ENCODE results near the gene CBR3.

Gene CBR3

DNA sequence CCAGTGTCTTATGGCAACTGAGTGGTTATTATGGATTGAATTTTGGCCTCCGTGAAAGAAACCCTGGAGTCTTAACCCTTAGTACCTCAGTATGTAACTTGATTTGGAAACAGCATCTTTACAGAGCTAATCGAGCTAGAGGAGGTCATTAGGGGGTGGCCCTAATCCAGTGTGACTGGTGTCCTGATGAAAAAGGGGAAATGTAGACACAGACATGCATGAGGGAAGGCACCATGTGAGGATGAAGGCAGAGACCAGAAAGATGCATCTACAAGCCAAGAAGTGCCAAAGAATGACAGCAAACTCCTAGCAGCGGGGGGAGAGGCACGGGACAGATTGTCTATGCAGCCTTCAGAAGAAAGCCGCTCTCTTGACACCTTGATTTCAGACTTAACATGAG is 36.5 kb downstream of the CBR3 start:
- Histone ChIP-seq H3K4me1 (ENCODE audit: insufficient read depth, low read length, poor library complexity, severe bottlenecking) (no peaks in the 10 kb centered on the region), H3K4me2 (ENCODE audit: low read depth, low read length, poor library complexity, severe bottlenecking) (no peak overlapping the region), H3K36me3 (ENCODE audit: insufficient read depth, low read length) (peaks cover 6% of the 10 kb centered on the region; the same call in 1 of the 2 replicates), H3K4me3 (ENCODE audit: low read length, poor library complexity, severe bottlenecking) (no peak overlapping the region), H3K27me3 (ENCODE audit: insufficient read depth, low read length, poor library complexity, severe bottlenecking) (no peaks in the 10 kb centered on the region), H3K9me2 (replicated peaks; ENCODE audit: low read depth, low read length) (no peaks in the 10 kb centered on the region), H2AFZ (ENCODE audit: low read length) (no peak overlapping the region), H3K9me3 (ENCODE audit: insufficient read depth, low read depth, low read length) (no peaks in the 10 kb centered on the region), H3F3A (ENCODE audit: low read depth) (no peaks in the 10 kb centered on the region), H3K9ac (ENCODE audit: low read depth, low read length, poor library complexity, severe bottlenecking) (no peak overlapping the region), H3K79me2 (ENCODE audit: insufficient read depth, low read length) (no peaks in the 10 kb centered on the region), H4K20me1 (ENCODE audit: insufficient read depth, low read length, poor library complexity, severe bottlenecking) (no peaks in the 10 kb centered on the region)
- TF ChIP-seq, protein P1, sequence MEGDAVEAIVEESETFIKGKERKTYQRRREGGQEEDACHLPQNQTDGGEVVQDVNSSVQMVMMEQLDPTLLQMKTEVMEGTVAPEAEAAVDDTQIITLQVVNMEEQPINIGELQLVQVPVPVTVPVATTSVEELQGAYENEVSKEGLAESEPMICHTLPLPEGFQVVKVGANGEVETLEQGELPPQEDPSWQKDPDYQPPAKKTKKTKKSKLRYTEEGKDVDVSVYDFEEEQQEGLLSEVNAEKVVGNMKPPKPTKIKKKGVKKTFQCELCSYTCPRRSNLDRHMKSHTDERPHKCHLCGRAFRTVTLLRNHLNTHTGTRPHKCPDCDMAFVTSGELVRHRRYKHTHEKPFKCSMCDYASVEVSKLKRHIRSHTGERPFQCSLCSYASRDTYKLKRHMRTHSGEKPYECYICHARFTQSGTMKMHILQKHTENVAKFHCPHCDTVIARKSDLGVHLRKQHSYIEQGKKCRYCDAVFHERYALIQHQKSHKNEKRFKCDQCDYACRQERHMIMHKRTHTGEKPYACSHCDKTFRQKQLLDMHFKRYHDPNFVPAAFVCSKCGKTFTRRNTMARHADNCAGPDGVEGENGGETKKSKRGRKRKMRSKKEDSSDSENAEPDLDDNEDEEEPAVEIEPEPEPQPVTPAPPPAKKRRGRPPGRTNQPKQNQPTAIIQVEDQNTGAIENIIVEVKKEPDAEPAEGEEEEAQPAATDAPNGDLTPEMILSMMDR (conservative IDR thresholded peaks at IDR 0.05; ENCODE audit: low read length): no peak
- no peak for TF ChIP-seq EZH2phosphoT487 (IDR thresholded peaks at IDR 0.05; ENCODE audit: borderline replicate concordance)

DNA sequence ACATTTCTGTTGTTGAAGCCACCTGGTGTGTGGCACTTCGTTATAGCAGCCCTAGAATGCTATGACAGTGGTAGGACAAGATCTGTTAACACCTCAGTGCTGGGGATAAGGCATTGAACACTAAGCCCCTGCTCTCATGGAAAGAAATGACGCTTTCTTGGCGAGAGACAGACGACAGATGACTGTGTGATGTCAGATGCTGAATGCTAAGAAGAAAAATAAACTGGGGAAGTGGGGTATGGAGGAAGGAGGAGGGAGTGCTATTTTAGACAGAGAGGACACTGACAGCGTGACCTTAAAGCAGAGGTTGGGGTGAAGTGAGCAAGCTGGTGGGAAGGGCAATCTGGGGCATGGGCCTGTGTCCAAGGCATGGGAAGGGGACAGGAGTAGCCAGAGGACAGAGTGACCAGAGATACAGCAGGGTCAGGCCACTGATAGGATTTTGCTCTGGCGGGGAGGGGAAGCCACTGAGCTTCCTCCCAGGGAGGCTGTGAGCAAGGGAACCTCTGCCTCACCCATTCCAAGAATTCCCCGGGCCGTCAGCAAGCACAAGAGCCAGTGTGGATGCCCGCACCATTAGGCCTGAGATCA is 37.0 kb downstream of the CBR3 start:
- H3K4me2 ChIP-seq (ENCODE audit: low read depth, low read length, poor library complexity, severe bottlenecking): no peak overlapping the region
- no peaks in the 10 kb centered on the region for H3K9me2 ChIP-seq (replicated peaks; ENCODE audit: low read depth, low read length)
- H4K20me1 ChIP-seq (ENCODE audit: insufficient read depth, low read length, poor library complexity, severe bottlenecking): no peaks in the 10 kb centered on the region
- no peak overlapping the region for H3K4me3 ChIP-seq (ENCODE audit: low read length, poor library complexity, severe bottlenecking)
- H3K9ac ChIP-seq (ENCODE audit: low read depth, low read length, poor library complexity, severe bottlenecking): no peak overlapping the region
- no peaks in the 10 kb centered on the region for H3K9me3 ChIP-seq (ENCODE audit: insufficient read depth, low read depth, low read length)
- no peaks in the 10 kb centered on the region for H3K79me2 ChIP-seq (ENCODE audit: insufficient read depth, low read length)
- no peaks in the 10 kb centered on the region for H3F3A ChIP-seq (ENCODE audit: low read depth)
- H2AFZ ChIP-seq (ENCODE audit: low read length): no peak overlapping the region
- TF ChIP-seq EZH2phosphoT487 (IDR thresholded peaks at IDR 0.05; ENCODE audit: borderline replicate concordance): no peak
- H3K27me3 ChIP-seq (ENCODE audit: insufficient read depth, low read length, poor library complexity, severe bottlenecking): no peaks in the 10 kb centered on the region
- no peaks in the 10 kb centered on the region for H3K4me1 ChIP-seq (ENCODE audit: insufficient read depth, low read length, poor library complexity, severe bottlenecking)
- H3K36me3 ChIP-seq (ENCODE audit: insufficient read depth, low read length): peaks cover 6% of the 10 kb centered on the region; the same call in 1 of the 2 replicates

DNA sequence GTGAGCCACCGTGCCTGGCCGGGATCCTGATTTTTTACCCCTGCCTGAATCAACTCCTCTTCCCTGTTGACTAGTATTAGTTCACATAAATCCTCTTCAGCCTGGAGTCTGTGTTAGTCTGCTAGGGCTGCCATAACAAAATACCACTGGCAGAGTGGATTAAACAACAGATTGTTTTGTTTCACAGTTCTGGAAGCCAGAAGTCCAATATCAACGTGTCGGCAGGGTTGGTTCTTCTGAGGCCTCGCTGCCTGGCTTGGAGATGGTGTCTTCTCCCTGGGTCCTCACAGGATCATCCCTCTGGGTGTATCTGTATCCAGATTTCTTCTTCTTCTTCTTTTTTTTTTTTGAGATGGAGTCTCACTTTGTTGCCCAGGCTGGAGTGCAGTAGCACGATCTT is 39.9 kb downstream of the CBR3 start:
- Histone ChIP-seq H3K4me1 (ENCODE audit: insufficient read depth, low read length, poor library complexity, severe bottlenecking) (no peaks in the 10 kb centered on the region), H3K9me3 (ENCODE audit: insufficient read depth, low read depth, low read length) (peaks cover 3% of the 10 kb centered on the region; the same call in 1 of the 2 replicates), H2AFZ (ENCODE audit: low read length) (no peak overlapping the region), H3K79me2 (ENCODE audit: insufficient read depth, low read length) (no peaks in the 10 kb centered on the region), H3K4me2 (ENCODE audit: low read depth, low read length, poor library complexity, severe bottlenecking) (no peak overlapping the region), H3K4me3 (ENCODE audit: low read length, poor library complexity, severe bottlenecking) (no peak overlapping the region), H3K9me2 (replicated peaks; ENCODE audit: low read depth, low read length) (no peaks in the 10 kb centered on the region), H3F3A (ENCODE audit: low read depth) (no peaks in the 10 kb centered on the region), H3K9ac (ENCODE audit: low read depth, low read length, poor library complexity, severe bottlenecking) (no peak overlapping the region), H4K20me1 (ENCODE audit: insufficient read depth, low read length, poor library complexity, severe bottlenecking) (no peaks in the 10 kb centered on the region), H3K27me3 (ENCODE audit: insufficient read depth, low read length, poor library complexity, severe bottlenecking) (no peaks in the 10 kb centered on the region), H3K36me3 (ENCODE audit: insufficient read depth, low read length) (no peaks in the 10 kb centered on the region; the same call in 1 of the 2 replicates)
- TF ChIP-seq, protein P1 (conservative IDR thresholded peaks at IDR 0.05; ENCODE audit: low read length): no peak
- TF ChIP-seq EZH2phosphoT487 (IDR thresholded peaks at IDR 0.05; ENCODE audit: borderline replicate concordance): no peak

All from Loucy (cell line).